Astrocyte (in vitro differentiated cells and primary cell): ENCODE measurements around the gene TPD52L1.

Experiments used
- EZH2 ChIP-seq: IDR thresholded peaks from 2 replicates; pipeline ENCODE4 v1.6.1; 2012; ENCODE audit warnings: mild to moderate bottlenecking, low read length, inconsistent platforms; ENCODE audit not compliant: insufficient read depth
- TF ChIP-seq, protein P1 (sequence below): IDR thresholded peaks from 2 replicates; pipeline ENCODE4 v1.5.1; 2011; ENCODE audit warnings: low read depth, mild to moderate bottlenecking, inconsistent platforms, low read length, moderate library complexity; ENCODE audit not compliant: insufficient read depth

DNA sequence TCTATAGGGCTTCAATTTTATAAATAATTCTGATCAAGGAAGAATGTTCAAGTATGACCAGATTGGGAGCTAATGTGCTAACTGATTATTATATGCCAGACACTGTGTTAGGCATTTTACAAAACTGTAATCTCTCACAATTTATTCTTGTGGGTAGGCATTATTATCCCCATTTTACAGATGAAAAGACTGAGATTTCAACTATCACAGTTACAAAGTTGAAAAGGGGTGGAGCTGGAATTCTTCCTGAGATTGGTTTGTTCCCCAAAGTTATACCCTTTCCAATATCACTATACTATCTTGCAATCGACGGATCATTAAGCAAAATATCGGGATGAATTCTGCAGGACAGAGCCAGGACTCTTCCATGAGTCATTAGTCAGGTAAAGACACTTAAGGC, 57.1 kb downstream of the TPD52L1 start:
- TF ChIP-seq, protein P1, sequence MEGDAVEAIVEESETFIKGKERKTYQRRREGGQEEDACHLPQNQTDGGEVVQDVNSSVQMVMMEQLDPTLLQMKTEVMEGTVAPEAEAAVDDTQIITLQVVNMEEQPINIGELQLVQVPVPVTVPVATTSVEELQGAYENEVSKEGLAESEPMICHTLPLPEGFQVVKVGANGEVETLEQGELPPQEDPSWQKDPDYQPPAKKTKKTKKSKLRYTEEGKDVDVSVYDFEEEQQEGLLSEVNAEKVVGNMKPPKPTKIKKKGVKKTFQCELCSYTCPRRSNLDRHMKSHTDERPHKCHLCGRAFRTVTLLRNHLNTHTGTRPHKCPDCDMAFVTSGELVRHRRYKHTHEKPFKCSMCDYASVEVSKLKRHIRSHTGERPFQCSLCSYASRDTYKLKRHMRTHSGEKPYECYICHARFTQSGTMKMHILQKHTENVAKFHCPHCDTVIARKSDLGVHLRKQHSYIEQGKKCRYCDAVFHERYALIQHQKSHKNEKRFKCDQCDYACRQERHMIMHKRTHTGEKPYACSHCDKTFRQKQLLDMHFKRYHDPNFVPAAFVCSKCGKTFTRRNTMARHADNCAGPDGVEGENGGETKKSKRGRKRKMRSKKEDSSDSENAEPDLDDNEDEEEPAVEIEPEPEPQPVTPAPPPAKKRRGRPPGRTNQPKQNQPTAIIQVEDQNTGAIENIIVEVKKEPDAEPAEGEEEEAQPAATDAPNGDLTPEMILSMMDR = no peak
- no peak for TF ChIP-seq EZH2
